DMS53 treated with DMSO at 0.1 percent for 48 hours (cell line): ENCODE measurements around the gene ZBTB14.

Experiments
- DNase-seq: peaks from one replicate; lab custom pipeline; 2025; ENCODE audit not compliant: unreplicated experiment; lab: John Stamatoyannopoulos, UW

Gene ZBTB14

DNA sequence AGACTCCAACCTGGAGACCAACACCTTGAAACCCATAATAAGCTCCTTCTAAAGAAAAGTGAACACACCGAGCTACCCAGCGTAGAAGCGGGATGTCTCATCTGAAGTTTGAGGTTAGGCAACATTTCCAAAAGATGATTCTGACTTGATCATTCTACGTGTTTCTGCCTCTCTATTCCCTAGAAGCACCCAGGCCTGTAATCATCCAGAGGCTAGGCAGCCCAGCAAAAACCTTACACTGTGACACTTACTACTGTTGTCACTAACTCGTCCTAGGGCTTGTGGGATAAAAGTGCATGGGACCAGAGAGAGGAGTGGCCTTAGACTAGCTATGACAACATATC is 1.4 kb downstream of the ZBTB14 start:
- no peak for DNase-seq

DNA sequence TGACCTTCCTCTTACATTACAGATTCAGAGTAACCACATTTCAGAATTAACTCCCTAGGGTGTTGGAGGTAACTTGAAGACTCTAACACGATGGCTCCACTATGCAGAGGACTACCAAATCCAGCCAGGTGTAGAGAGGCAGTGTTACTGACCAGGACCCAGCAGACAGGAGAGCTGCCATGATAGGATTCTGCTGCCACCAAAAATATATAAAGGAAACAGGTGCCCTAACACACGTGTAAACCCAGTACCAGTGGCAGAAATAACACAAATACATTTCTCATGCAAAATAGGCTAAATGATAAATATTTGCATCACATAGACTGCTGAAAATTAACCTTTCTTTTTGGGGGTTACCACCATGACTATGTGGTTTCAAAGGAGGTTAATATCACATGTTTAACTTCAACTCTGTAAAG is 7.0 kb downstream of the ZBTB14 start:
- no peak for DNase-seq

- DNase-seq, result no peak
Measured at GRCh38 chr18:5287854-5288253, 7.7 kb downstream of the ZBTB14 start.

DNA sequence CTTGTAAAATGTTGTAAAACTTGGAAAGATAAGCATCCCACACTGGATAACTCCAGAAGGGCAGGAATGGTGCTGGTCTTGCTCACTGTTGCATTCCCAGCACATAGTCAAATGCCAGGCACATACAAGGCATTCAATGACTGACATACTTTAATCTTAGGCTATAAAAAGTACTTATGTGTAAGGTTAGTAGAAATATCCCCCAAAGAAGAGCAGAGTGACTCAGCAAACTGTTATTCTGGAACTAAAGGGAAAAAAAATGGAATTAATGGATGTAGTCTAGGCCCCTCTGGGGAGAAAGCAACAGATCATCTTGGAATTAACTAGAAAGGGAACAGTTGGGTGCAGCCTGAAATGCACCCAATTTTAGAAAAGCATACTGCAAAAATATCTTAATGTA is 9.0 kb downstream of the ZBTB14 start:
- no peak for DNase-seq

GRCh38 chr18:5285326-5285725 is 10.2 kb downstream of the ZBTB14 start:
- peak; percentile 91 for DNase-seq

GRCh38 chr18:5284808-5285207 is 10.7 kb downstream of the ZBTB14 start:
- no peak for DNase-seq

- no peak for DNase-seq
Measured at GRCh38 chr18:5282770-5283169, 12.8 kb downstream of the ZBTB14 start.

DNA sequence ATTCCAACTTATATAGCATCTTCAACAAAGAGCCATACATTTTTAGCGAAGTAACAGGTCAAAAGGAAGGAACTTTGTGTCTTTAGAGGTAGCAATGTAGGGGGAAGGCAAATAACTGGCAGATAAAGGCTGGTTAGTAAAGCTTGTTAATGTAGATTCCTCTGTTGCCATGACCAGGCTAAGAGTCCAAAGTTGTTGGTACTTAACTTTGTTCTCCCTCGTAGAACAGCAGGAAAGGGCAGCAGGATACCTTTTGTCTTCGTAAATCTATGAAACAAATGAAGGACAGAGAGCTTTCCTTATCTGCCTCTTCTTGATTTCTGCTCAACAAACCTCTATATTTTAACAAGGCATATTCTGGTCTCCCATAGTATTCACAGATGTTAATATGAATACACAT is 18.6 kb downstream of the ZBTB14 start:
- DNase-seq, result no peak

DNA sequence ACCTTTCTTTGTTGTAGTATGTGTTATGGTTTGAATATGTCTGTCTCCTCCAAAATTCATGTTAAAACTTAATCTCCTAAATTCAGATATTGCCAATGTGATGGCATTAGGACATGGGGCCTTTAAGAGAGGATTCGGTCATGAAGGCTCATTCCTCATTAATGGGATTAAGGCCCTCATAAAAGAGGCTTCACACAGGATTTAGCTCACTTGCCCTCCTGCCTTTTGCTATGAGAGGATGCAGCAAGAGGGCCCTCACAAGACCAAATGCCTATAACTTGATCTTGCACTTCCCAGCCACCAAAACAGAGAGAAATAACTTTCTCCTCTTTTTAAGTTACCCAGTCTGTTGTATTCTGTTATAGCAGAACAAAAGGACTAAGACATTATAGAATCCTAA is 19.7 kb downstream of the ZBTB14 start:
- no peak for DNase-seq

DNA sequence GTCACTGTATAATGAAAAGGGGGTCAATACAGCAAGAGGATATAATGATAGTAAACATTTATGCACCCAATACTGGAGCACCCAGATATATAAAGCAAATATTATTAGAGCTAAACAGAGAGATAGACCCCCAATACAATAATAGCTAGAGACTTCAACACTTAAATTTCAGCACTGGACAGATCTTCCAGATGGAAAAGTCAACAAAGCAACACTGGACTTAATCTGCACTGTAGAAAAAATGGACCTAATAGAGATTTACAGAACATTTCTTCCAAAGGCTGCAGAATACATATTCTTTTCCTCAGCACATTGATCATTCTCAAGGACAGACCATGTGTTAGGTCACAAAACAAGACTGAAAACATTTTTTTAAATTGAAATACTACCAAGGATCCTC is 26.7 kb downstream of the ZBTB14 start:
- no peak for DNase-seq

- no peak for DNase-seq
Measured at GRCh38 chr18:5266721-5267120, 28.8 kb downstream of the ZBTB14 start.

- no peak for DNase-seq
Measured at GRCh38 chr18:5253910-5254309, 41.6 kb downstream of the ZBTB14 start.

GRCh38 chr18:5251117-5251516 is 44.4 kb downstream of the ZBTB14 start:
- DNase-seq, result no peak

GRCh38 chr18:5250603-5251002 is 44.9 kb downstream of the ZBTB14 start:
- DNase-seq, result no peak

- DNase-seq, result no peak
Measured at GRCh38 chr18:5244941-5245340, 50.6 kb downstream of the ZBTB14 start.

DNA sequence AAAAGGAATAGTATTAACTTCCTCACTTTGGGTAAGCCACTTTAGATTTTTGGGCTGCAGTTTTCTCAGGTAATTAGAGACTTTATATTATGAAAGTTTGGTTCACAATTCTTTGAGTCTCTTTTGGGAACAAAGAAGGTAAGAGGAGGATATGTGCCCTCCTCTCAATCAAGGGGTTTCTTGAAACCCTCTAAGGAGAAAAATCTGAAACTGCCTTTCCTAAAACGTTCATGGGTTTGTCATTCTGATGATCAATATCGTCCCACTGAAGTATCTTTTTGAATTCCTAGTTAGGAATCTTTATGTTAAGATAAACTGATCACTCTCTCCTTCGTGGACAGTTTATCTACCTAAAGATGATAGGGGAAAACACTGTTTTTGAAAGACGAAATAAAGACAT is 56.1 kb downstream of the ZBTB14 start:
- no peak for DNase-seq
